H9 (cell line): ENCODE data around the gene ZNF319. TPM values are rescaled to one million over a fixed set of nuclear protein-coding genes. Genes with fewer than 3 reads are reported as not detected.

ENCODE experiments used
- DNase-seq: peaks from one replicate; pipeline ENCODE4 v3.0.0-alpha.2; 2017
- H2AFZ ChIP-seq: one replicate; pipeline ENCODE4 v1.6.1; 2013; ENCODE audit warnings: mild to moderate bottlenecking, low read length, control low read depth, moderate library complexity
- H2AK5ac ChIP-seq: 2 replicates; pipeline ENCODE4 v1.6.1; 2013; ENCODE audit warnings: low read length, control low read depth, mixed read lengths; ENCODE audit not compliant: insufficient read length
- H2BK120ac ChIP-seq: one replicate; pipeline ENCODE4 v1.6.1; 2013; ENCODE audit warnings: low read depth, mild to moderate bottlenecking, low read length, control low read depth, inconsistent platforms; ENCODE audit not compliant: poor library complexity, severe bottlenecking
- H2BK12ac ChIP-seq: 2 replicates; pipeline ENCODE4 v1.6.1; 2013; ENCODE audit warnings: low read length, control low read depth, mixed read lengths, low read depth; ENCODE audit not compliant: insufficient read length
- H2BK15ac ChIP-seq: 2 replicates; pipeline ENCODE4 v1.6.1; 2013; ENCODE audit warnings: low read depth, low read length, control low read depth
- H2BK20ac ChIP-seq: one replicate; pipeline ENCODE4 v1.6.1; 2013; ENCODE audit warnings: low read depth, mild to moderate bottlenecking, low read length, control low read depth, inconsistent platforms; ENCODE audit not compliant: poor library complexity, severe bottlenecking
- H2BK5ac ChIP-seq: 2 replicates; pipeline ENCODE4 v1.6.1; 2013; ENCODE audit warnings: low read length, control low read depth, mixed read lengths; ENCODE audit not compliant: insufficient read length
- H3K14ac ChIP-seq: 2 replicates; pipeline ENCODE4 v1.6.1; 2013; ENCODE audit warnings: low read length, control low read depth; ENCODE audit not compliant: insufficient read depth
- H3K18ac ChIP-seq: 2 replicates; pipeline ENCODE4 v1.6.1; 2013; ENCODE audit warnings: low read depth, mild to moderate bottlenecking, mixed read lengths, low read length, control low read depth; ENCODE audit not compliant: insufficient read length
- H3K23ac ChIP-seq: 2 replicates; pipeline ENCODE4 v1.6.1; 2013; ENCODE audit warnings: low read length, control low read depth, mixed read lengths, low read depth; ENCODE audit not compliant: insufficient read length
- H3K23me2 ChIP-seq: 2 replicates; pipeline ENCODE4 v1.6.1; 2013; ENCODE audit warnings: low read depth, mild to moderate bottlenecking, mixed read lengths, low read length, control low read depth; ENCODE audit not compliant: insufficient read length, poor library complexity, severe bottlenecking
- H3K27ac ChIP-seq: 2 replicates; pipeline ENCODE4 v1.5.1; 2013; ENCODE audit warnings: low read length, control low read depth, mixed read lengths, low read depth; ENCODE audit not compliant: insufficient read length
- H3K27me3 ChIP-seq: 2 replicates; pipeline ENCODE4 v1.6.1; 2013; ENCODE audit warnings: low read length, control low read depth, inconsistent platforms; ENCODE audit not compliant: insufficient read depth
- H3K4ac ChIP-seq: 2 replicates; pipeline ENCODE4 v1.6.1; 2013; ENCODE audit warnings: low read depth, mild to moderate bottlenecking, control low read depth, inconsistent platforms, low read length, moderate library complexity
- H3K4me1 ChIP-seq: 2 replicates; pipeline ENCODE4 v1.6.1; 2013; ENCODE audit warnings: low read length, control low read depth, inconsistent platforms; ENCODE audit not compliant: insufficient read depth
- H3K4me2 ChIP-seq: 2 replicates; pipeline ENCODE4 v1.6.1; 2013; ENCODE audit warnings: low read length, control low read depth, mixed read lengths; ENCODE audit not compliant: insufficient read length, insufficient read depth
- H3K56ac ChIP-seq: 2 replicates; pipeline ENCODE4 v1.6.1; 2013; ENCODE audit warnings: low read depth, mild to moderate bottlenecking, mixed read lengths, low read length, control low read depth; ENCODE audit not compliant: insufficient read length
- H3K79me1 ChIP-seq: 2 replicates; pipeline ENCODE4 v1.6.1; 2013; ENCODE audit warnings: low read depth, mild to moderate bottlenecking, moderate library complexity, low read length, control low read depth, inconsistent platforms; ENCODE audit not compliant: insufficient read depth, poor library complexity, severe bottlenecking
- H3K79me2 ChIP-seq: 2 replicates; pipeline ENCODE4 v1.6.1; 2013; ENCODE audit warnings: low read length, control low read depth, inconsistent platforms; ENCODE audit not compliant: insufficient read depth
- H3K9ac ChIP-seq: 2 replicates; pipeline ENCODE4 v1.6.1; 2013; ENCODE audit warnings: low read length, control low read depth, mixed read lengths; ENCODE audit not compliant: insufficient read length; ENCODE audit errors: extremely low read depth
- H3K9me3 ChIP-seq: one replicate; pipeline ENCODE4 v1.6.1; 2013; ENCODE audit warnings: low read depth, low read length, inconsistent platforms; ENCODE audit not compliant: control insufficient read depth
- H3T11ph ChIP-seq: one replicate; pipeline ENCODE4 v1.6.1; 2013; ENCODE audit warnings: mild to moderate bottlenecking, low read length, control low read depth, inconsistent platforms
- H4K20me1 ChIP-seq: one replicate; pipeline ENCODE4 v1.6.1; 2013; ENCODE audit not compliant: control insufficient read depth, insufficient read length, insufficient read depth
- H4K5ac ChIP-seq: 2 replicates; pipeline ENCODE4 v1.6.1; 2013; ENCODE audit warnings: low read depth, mild to moderate bottlenecking, mixed read lengths, low read length, control low read depth; ENCODE audit not compliant: insufficient read length
- H4K8ac ChIP-seq: replicated peaks from 2 replicates; pipeline ENCODE4 v1.6.1; 2013; ENCODE audit warnings: low read length, control low read depth, mixed read lengths, low read depth; ENCODE audit not compliant: insufficient read length
- H4K91ac ChIP-seq: 2 replicates; pipeline ENCODE4 v1.6.1; 2013; ENCODE audit warnings: low read depth, mild to moderate bottlenecking, moderate library complexity, mixed read lengths, low read length, control low read depth; ENCODE audit not compliant: insufficient read length
- H3K27ac Mint-ChIP-seq, 3 experiments: 2 replicates in 2 of 3; 3 replicates in 1 of 3; pipeline ENCODE4 v1.8.0; 2020 to 2021; ENCODE audit warnings: mixed read lengths in 3 of 3, mild to moderate bottlenecking in 1 of 3, moderate library complexity in 1 of 3
- H3K27me3 Mint-ChIP-seq: 2 replicates; pipeline ENCODE4 v1.8.0; 2021; ENCODE audit warnings: low read depth, mild to moderate bottlenecking, moderate library complexity, mixed read lengths
- H3K36me3 Mint-ChIP-seq, 3 experiments: 2 replicates in 2 of 3; 3 replicates in 1 of 3; pipeline ENCODE4 v1.8.0; 2020 to 2021; ENCODE audit warnings: low read depth in 3 of 3, mixed read lengths in 3 of 3; ENCODE audit not compliant: insufficient read depth in 1 of 3
- H3K4me1 Mint-ChIP-seq, 2 experiments: 2 replicates each; pipeline ENCODE4 v1.8.0; 2020; ENCODE audit warnings: mixed read lengths in 2 of 2
- H3K4me3 Mint-ChIP-seq, 2 experiments: 2 replicates in 1 of 2; 3 replicates in 1 of 2; pipeline ENCODE4 v1.8.0; 2020 to 2021; ENCODE audit warnings: mild to moderate bottlenecking in 2 of 2, mixed read lengths in 2 of 2, moderate library complexity in 1 of 2
- H3K9me3 Mint-ChIP-seq, 2 experiments: 2 replicates in 1 of 2; 3 replicates in 1 of 2; pipeline ENCODE4 v1.8.0; 2020; ENCODE audit warnings: mild to moderate bottlenecking in 2 of 2, mixed read lengths in 2 of 2, moderate library complexity in 1 of 2
- WGBS: extraction: QIAGEN DNeasy Blood & Tissue Kit; methylation state at CpG from one replicate; pipeline ENCODE4 v1.1.7; 2013; ENCODE audit warnings: missing lambda C conversion rate, low lambda C conversion rate, mixed read lengths; ENCODE audit not compliant: insufficient read length; ENCODE audit errors: extremely low coverage; 5-methylcytosine and 5-hydroxymethylcytosine counted together
- total RNA-seq: library from RNA; stranded (reverse); gene quantifications from 2 replicates; pipeline ENCODE4 v1.2.1, GENCODE V29; 2021
- TF ChIP-seq, protein P1 (sequence below): fragments of 200-600 bp; sonication (generic); conservative IDR thresholded peaks from 3 replicates; pipeline ENCODE4 v1.8.0; 2021; ENCODE audit warnings: antibody characterized with exemption, mild to moderate bottlenecking

Gene ZNF319
- total RNA-seq, 1 experiment from 2014 or later, result 5.6 TPM

- Histone ChIP-seq H3K23me2 (no peaks in the 10 kb centered on the region), H3K27ac (no peak overlapping the region), H3K79me2 (no peaks in the 10 kb centered on the region), H2BK5ac (no peak overlapping the region), H2BK15ac (no peak overlapping the region), H3K4me2 (no peak overlapping the region), H3K56ac (no peak overlapping the region), H3K9me3 (no peaks in the 10 kb centered on the region), H3K4ac (no peak overlapping the region), H4K8ac (no peak overlapping the region), H2AK5ac (no peak overlapping the region), H4K20me1 (no peaks in the 10 kb centered on the region), H4K91ac (no peak overlapping the region), H2AFZ (no peak overlapping the region), H3K14ac (no peak overlapping the region), H3K79me1 (no peaks in the 10 kb centered on the region), H3T11ph (no peak overlapping the region), H3K27me3 (no peaks in the 10 kb centered on the region), H2BK120ac (no peak overlapping the region), H3K4me1 (no peaks in the 10 kb centered on the region; the same call in 1 of the 2 replicates), H3K23ac (no peak overlapping the region), H2BK12ac (no peak overlapping the region), H3K18ac (no peak overlapping the region), H4K5ac (no peak overlapping the region), H3K9ac (no peak overlapping the region), H2BK20ac (no peak overlapping the region)
- Mint-ChIP-seq H3K27me3 (no peaks in the 10 kb centered on the region), H3K36me3 (peaks cover 9 to 40% (median 24%) of the 10 kb centered on the region in 3 experiments; a peak in 6 of 7 replicates), H3K4me3 (no peak overlapping the region), H3K4me1 (peaks cover 8 to 25% of the 10 kb centered on the region in 2 experiments), H3K27ac (no peak overlapping the region), H3K9me3 (no peaks in the 10 kb centered on the region)
- no CpG with 5 or more reads among the region's 31 CpGs for WGBS
- TF ChIP-seq, protein P1, sequence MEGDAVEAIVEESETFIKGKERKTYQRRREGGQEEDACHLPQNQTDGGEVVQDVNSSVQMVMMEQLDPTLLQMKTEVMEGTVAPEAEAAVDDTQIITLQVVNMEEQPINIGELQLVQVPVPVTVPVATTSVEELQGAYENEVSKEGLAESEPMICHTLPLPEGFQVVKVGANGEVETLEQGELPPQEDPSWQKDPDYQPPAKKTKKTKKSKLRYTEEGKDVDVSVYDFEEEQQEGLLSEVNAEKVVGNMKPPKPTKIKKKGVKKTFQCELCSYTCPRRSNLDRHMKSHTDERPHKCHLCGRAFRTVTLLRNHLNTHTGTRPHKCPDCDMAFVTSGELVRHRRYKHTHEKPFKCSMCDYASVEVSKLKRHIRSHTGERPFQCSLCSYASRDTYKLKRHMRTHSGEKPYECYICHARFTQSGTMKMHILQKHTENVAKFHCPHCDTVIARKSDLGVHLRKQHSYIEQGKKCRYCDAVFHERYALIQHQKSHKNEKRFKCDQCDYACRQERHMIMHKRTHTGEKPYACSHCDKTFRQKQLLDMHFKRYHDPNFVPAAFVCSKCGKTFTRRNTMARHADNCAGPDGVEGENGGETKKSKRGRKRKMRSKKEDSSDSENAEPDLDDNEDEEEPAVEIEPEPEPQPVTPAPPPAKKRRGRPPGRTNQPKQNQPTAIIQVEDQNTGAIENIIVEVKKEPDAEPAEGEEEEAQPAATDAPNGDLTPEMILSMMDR, result no peak
- DNase-seq, result peak; percentile 20
These were observed 44.6 kb upstream of the ZNF319 start for GRCh38 chr16:58045096-58045495.
